ENCODE data around the gene ERAL1.
A peak's percentile ranks its signal among the peaks of the same experiment; 100 is the strongest.
"Not testable (repeated sequence)": the region's sequence is repeated elsewhere in the genome, so short reads cannot be mapped to it uniquely, and the experiment has no call there.

Gene ERAL1

GRCh38 chr17:28841901-28842281 lies 12.9 kb upstream of the ERAL1 start:
- DNase-seq (ENCODE audit: low spot score in 2 of 2) (no peak), ATAC-seq (peak; percentile 22)
- Mint-ChIP-seq H3K9me3 (no peaks in the 10 kb centered on the region), H3K4me1 (peaks cover 16% of the 10 kb centered on the region), H3K4me3 (peak overlapping the region; percentile 95), H3K36me3 (peaks cover 14% of the 10 kb centered on the region), H3K27ac (peak overlapping the region; percentile 97)

- peaks cover 14% of the 10 kb centered on the region for H3K36me3 Mint-ChIP-seq
Observed at GRCh38 chr17:28842282-28843012, 12.4 kb upstream of the ERAL1 start, which contains the start of gene FAM222B. TSS of gene FAM222B (minus strand) at chr17:28842790. CDS start at chr17:28766667, 76,123 bp downstream.

GRCh38 chr17:28843816-28844148 lies 11.0 kb upstream of the ERAL1 start:
- Mint-ChIP-seq H3K4me3 (peak overlapping the region; percentile 95), H3K36me3 (peaks cover 14% of the 10 kb centered on the region), H3K4me1 (peaks cover 16% of the 10 kb centered on the region), H3K27ac (no peak overlapping the region), H3K9me3 (no peaks in the 10 kb centered on the region)
- DNase-seq (ENCODE audit: low spot score in 2 of 2) (no peak), ATAC-seq (no peak)

More at GRCh38 chr17:28842282-28843012, 12.4 kb upstream of the ERAL1 start, which contains the start of gene FAM222B:
- DNase-seq (ENCODE audit: low spot score in 2 of 2), result peak; percentile 82 to 93
- Mint-ChIP-seq H3K27ac (peak within 1 kb of the TSS; percentile 97), H3K4me3 (peak within 1 kb of the TSS; percentile 95), H3K9me3 (no peaks in the 10 kb centered on the region), H3K4me1 (peaks cover 16% of the 10 kb centered on the region)
- peak; percentile 99 for ATAC-seq

- Mint-ChIP-seq H3K36me3 (peaks cover 14% of the 10 kb centered on the region), H3K27ac (no peak overlapping the region), H3K4me3 (no peak overlapping the region), H3K4me1 (peaks cover 15% of the 10 kb centered on the region), H3K9me3 (no peaks in the 10 kb centered on the region)
- ATAC-seq (no peak), DNase-seq (ENCODE audit: low spot score in 2 of 2) (no peak)
Observed at GRCh38 chr17:28846231-28846630, 8.6 kb upstream of the ERAL1 start.

- Mint-ChIP-seq H3K36me3 (peaks cover 14% of the 10 kb centered on the region), H3K4me1 (peaks cover 14% of the 10 kb centered on the region)
- not testable (repeated sequence) for H3K4me3 Mint-ChIP-seq; ATAC-seq; DNase-seq (ENCODE audit: low spot score in 2 of 2); H3K27ac Mint-ChIP-seq; H3K9me3 Mint-ChIP-seq
Observed at GRCh38 chr17:28846699-28847098, 8.1 kb upstream of the ERAL1 start.

- H3K4me3 Mint-ChIP-seq, H3K9me3 Mint-ChIP-seq, H3K36me3 Mint-ChIP-seq, H3K4me1 Mint-ChIP-seq, H3K27ac Mint-ChIP-seq: not testable (repeated sequence)
- ATAC-seq, result peak; percentile 85
- DNase-seq (ENCODE audit: low spot score in 2 of 2), result peak; percentile 50 to 80
Observed at GRCh38 chr17:28848667-28849066, 6.1 kb upstream of the ERAL1 start.

- DNase-seq (ENCODE audit: low spot score in 2 of 2) (no peak), ATAC-seq (peak; percentile 72)
- Mint-ChIP-seq H3K4me3 (no peak overlapping the region), H3K4me1 (peaks cover 6% of the 10 kb centered on the region), H3K36me3 (no peaks in the 10 kb centered on the region), H3K9me3 (no peaks in the 10 kb centered on the region), H3K27ac (no peak overlapping the region)
Observed at GRCh38 chr17:28849281-28849680, 5.5 kb upstream of the ERAL1 start.

GRCh38 chr17:28853295-28853694 lies 1.5 kb upstream of the ERAL1 start:
- ATAC-seq (no peak), DNase-seq (ENCODE audit: low spot score in 2 of 2) (no peak)
- Mint-ChIP-seq H3K4me3 (no peak overlapping the region), H3K36me3 (peaks cover 23% of the 10 kb centered on the region), H3K9me3 (no peaks in the 10 kb centered on the region), H3K4me1 (peaks cover 20% of the 10 kb centered on the region), H3K27ac (no peak overlapping the region)

GRCh38 chr17:28855336-28855679 lies 492 bp downstream of the ERAL1 start:
- H3K36me3 Mint-ChIP-seq, result peaks cover 43% of the 10 kb centered on the region

GRCh38 chr17:28856028-28856574 lies 1.3 kb downstream of the ERAL1 start:
- Mint-ChIP-seq H3K36me3 (peaks cover 49% of the 10 kb centered on the region), H3K4me3 (peak overlapping the region; percentile 82), H3K9me3 (no peaks in the 10 kb centered on the region), H3K27ac (no peak overlapping the region), H3K4me1 (peaks cover 17% of the 10 kb centered on the region)
- DNase-seq (ENCODE audit: low spot score in 2 of 2), result no peak
- no peak for ATAC-seq

More at GRCh38 chr17:28855336-28855679, 492 bp downstream of the ERAL1 start:
- peak overlapping the region; percentile 90 for H3K27ac Mint-ChIP-seq
- no peak for ATAC-seq
- H3K9me3 Mint-ChIP-seq, result no peaks in the 10 kb centered on the region
- H3K4me1 Mint-ChIP-seq, result peaks cover 17% of the 10 kb centered on the region
- peak overlapping the region; percentile 82 for H3K4me3 Mint-ChIP-seq
- DNase-seq (ENCODE audit: low spot score in 2 of 2), result no peak

GRCh38 chr17:28857905-28858800 lies 3.3 kb downstream of the ERAL1 start:
- Mint-ChIP-seq H3K9me3 (no peaks in the 10 kb centered on the region), H3K36me3 (peaks cover 59% of the 10 kb centered on the region), H3K4me3 (no peak overlapping the region), H3K4me1 (peaks cover 17% of the 10 kb centered on the region), H3K27ac (peak overlapping the region; percentile 87)
- ATAC-seq (no peak), DNase-seq (ENCODE audit: low spot score in 2 of 2) (no peak)

GRCh38 chr17:28858801-28859355 lies 4.1 kb downstream of the ERAL1 start:
- Mint-ChIP-seq H3K36me3 (peaks cover 59% of the 10 kb centered on the region), H3K27ac (peak overlapping the region; percentile 87), H3K4me3 (no peak overlapping the region), H3K4me1 (peaks cover 17% of the 10 kb centered on the region), H3K9me3 (no peaks in the 10 kb centered on the region)
- no peak for ATAC-seq
- DNase-seq (ENCODE audit: low spot score in 2 of 2), result no peak

- peaks cover 59% of the 10 kb centered on the region for H3K36me3 Mint-ChIP-seq
- DNase-seq (ENCODE audit: low spot score in 2 of 2) (no peak), ATAC-seq (no peak)
- H3K9me3 Mint-ChIP-seq, result no peaks in the 10 kb centered on the region
- no peak overlapping the region for H3K27ac Mint-ChIP-seq
- H3K4me1 Mint-ChIP-seq, result peaks cover 17% of the 10 kb centered on the region
- no peak overlapping the region for H3K4me3 Mint-ChIP-seq
Observed at GRCh38 chr17:28860363-28860808, 5.6 kb downstream of the ERAL1 start.

- ATAC-seq, result no peak
- Mint-ChIP-seq H3K9me3 (no peaks in the 10 kb centered on the region), H3K4me1 (peaks cover 23% of the 10 kb centered on the region)
Observed at GRCh38 chr17:28861393-28862203, 6.8 kb downstream of the ERAL1 start.

More at GRCh38 chr17:28861393-28862203, 6.8 kb downstream of the ERAL1 start:
- peaks cover 53% of the 10 kb centered on the region for H3K36me3 Mint-ChIP-seq
- H3K27ac Mint-ChIP-seq, result peak overlapping the region; percentile 78
- no peak for DNase-seq (ENCODE audit: low spot score in 2 of 2)
- H3K4me3 Mint-ChIP-seq, result no peak overlapping the region

All from stimulated activated effector memory CD8-positive, alpha-beta T cell treated with anti-CD3 and anti-CD28 coated beads, Interleukin-12 subunit alpha, Interleukin-12 subunit beta, amount 100 ng/mL, for 72 hours (primary cell).